K562 treated with DMSO at 1 percent for 24 hours (cell line): ENCODE measurements around the gene CHST1. TPM values are rescaled to one million over a fixed set of nuclear protein-coding genes. Genes with fewer than 3 reads are reported as not detected.

Source experiments
- total RNA-seq: library from RNA; unstranded; fragments of 300-600 nt; gene quantifications from 2 replicates; pipeline ENCODE4 v1.2.3, GENCODE V29; 2022; ENCODE audit warnings: low read depth; ENCODE audit not compliant: insufficient read depth

Gene CHST1
- not detected in 2 replicates for total RNA-seq

GRCh38 chr11:45665206-45665932 lies at the start of gene CHST1:
Gene CHST1 (minus strand): TSS chr11:45665622. CDS start chr11:45650923, 14,699 bp downstream.

Other genes starting within 250 kb of the CHST1 start
- 18.2 and 18.5 TPM in 2 replicates for gene SLC35C1, start 139.5 kb upstream of the CHST1 start, total RNA-seq
- gene CRY2, start 181.9 kb upstream of the CHST1 start, total RNA-seq = 15.7 and 18.2 TPM in 2 replicates
- gene MAPK8IP1, start 220.0 kb upstream of the CHST1 start, total RNA-seq = 8.8 and 8.9 TPM in 2 replicates
- gene FREY1, start 241.6 kb upstream of the CHST1 start, total RNA-seq = 2.2 TPM in 1 of 2 replicates, not detected in the other